ENCODE results near the gene LANCL2.
"Not testable (repeated sequence)": the region's sequence is repeated elsewhere in the genome, so short reads cannot be mapped to it uniquely, and the experiment has no call there.

The LANCL2 gene

DNA sequence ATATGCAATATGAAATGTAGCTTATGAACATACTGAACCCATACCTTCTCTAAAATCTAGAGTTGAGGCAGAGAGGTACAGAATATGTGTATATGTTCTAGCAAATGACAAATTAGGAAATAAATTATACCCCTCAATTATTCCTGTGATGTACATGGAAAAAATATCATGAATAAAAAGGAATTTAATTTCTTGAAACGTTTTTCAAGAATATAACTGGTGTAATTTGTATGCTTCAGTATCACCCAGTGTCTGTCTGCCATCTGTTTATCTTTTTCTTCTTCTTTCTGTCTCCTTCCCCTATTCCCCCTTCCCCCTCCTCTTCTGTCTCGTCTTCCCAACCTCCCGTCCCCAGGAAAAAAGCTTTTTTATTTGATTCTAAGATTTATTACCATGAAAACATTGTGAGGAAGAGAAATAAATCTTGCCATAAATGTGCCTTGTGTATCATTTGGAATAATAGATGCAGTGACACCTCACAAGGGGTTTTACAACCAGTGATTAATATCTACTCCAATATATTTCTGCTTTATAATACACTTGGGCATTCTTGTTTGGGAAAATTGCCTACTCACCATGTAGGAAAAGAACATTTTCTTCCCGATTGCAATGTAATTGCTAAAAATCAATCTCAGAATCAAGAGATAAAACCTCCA, 12.2 kb downstream of the LANCL2 start:
- peaks cover 3% of the 10 kb centered on the region for H3K4me1 Mint-ChIP-seq
- no peak overlapping the region for H3K27ac Mint-ChIP-seq
- no peak overlapping the region for H3K4me3 Mint-ChIP-seq
- peaks cover 7% of the 10 kb centered on the region for H3K36me3 Mint-ChIP-seq
- H3K9me3 Mint-ChIP-seq: no peaks in the 10 kb centered on the region
- H3K27me3 Mint-ChIP-seq: no peaks in the 10 kb centered on the region

DNA sequence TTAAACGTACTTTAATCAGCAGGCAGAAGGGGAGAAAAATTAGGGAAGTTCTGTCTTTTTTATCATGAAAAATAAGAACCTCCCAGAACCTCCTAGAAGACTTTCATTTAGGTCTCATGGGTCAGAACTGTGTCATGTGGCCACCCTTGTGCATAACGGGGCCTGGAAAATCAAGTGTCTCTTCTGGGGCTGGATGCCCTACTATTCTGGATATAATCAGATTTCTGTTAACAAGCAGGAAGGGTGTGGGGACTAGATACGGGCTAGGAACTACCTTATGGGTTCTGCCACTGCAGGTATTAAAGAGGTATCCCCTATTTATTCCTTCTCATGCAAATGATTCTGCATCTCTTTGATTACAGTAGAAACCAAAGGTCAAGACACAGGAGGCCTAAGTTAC, 14.1 kb downstream of the LANCL2 start:
- peaks cover 6% of the 10 kb centered on the region for H3K9me3 Mint-ChIP-seq
- no peaks in the 10 kb centered on the region for H3K4me1 Mint-ChIP-seq
- H3K36me3 Mint-ChIP-seq: peaks cover 11% of the 10 kb centered on the region
- H3K4me3 Mint-ChIP-seq: no peak overlapping the region
- H3K27ac Mint-ChIP-seq: no peak overlapping the region
- no peaks in the 10 kb centered on the region for H3K27me3 Mint-ChIP-seq

DNA sequence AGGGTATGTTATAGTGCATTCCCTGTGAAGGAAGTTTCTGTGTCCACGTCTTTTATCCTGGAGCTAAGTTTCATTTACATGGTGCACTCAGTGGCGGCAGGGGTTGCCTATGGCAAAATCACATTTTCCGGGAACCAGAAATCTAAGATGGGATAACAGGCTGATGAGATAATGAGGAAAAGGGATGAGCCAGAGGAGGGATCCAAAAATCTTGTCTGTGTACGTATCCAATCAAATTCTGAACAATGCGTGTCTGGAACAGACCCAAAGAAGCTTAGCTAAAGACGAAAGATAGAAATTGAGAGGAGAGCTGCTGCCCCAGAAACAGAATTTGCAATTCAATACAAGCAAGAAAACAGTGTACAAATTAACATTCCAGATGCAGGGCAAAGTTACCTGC, 16.1 kb downstream of the LANCL2 start:
- Mint-ChIP-seq H3K9me3 (peaks cover 11% of the 10 kb centered on the region), H3K36me3 (peaks cover 19% of the 10 kb centered on the region), H3K27me3 (no peaks in the 10 kb centered on the region), H3K27ac (peak overlapping the region; percentile 48), H3K4me3 (no peak overlapping the region), H3K4me1 (no peaks in the 10 kb centered on the region)

DNA sequence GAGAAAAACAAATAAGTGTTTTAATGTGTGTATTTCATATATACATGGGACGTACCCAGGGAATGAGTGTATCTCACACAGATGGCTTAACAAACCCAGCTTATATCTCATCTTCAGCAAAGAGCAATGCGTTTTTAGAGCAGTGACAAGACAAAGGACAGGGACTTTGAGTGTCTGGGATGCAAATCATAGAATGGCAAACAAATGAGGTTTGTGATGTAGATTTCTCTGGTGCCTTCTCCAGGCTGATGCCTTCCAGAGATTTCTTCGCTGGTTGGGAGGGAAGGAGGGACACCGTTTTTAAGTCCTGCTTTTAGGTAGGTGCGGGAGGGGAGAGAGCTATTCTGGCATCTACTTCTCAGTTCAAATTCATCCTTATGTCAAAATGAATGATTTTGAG, 16.6 kb downstream of the LANCL2 start:
- H3K36me3 Mint-ChIP-seq: peaks cover 21% of the 10 kb centered on the region

DNA sequence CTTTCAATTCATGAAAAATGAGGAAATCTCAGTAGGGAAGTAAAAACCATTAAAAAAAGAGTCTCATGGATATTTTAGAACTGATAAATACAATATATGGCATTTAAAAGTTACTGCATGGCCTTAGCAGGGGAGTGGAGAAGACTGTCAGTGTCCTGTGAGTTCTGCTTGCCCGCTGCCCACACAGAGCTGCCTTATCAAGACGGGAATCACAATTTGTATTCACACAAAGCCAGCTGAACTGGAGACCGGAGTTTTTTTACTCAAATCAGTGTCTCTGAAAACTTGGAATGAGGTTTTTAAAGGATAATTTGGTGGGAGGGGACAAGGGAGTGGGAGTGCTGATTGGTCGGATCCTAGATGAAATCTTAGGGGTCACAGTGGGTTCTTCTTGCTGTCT, 17.1 kb downstream of the LANCL2 start:
- Mint-ChIP-seq H3K9me3 (peaks cover 11% of the 10 kb centered on the region), H3K27ac (no peak overlapping the region), H3K27me3 (no peaks in the 10 kb centered on the region), H3K4me3 (no peak overlapping the region), H3K4me1 (peaks cover 8% of the 10 kb centered on the region), H3K36me3 (peaks cover 27% of the 10 kb centered on the region)

More for the DNA sequence above, 16.6 kb downstream of the LANCL2 start:
- Mint-ChIP-seq H3K9me3 (peaks cover 11% of the 10 kb centered on the region), H3K27ac (no peak overlapping the region), H3K4me1 (peaks cover 3% of the 10 kb centered on the region), H3K4me3 (no peak overlapping the region), H3K27me3 (no peaks in the 10 kb centered on the region)

DNA sequence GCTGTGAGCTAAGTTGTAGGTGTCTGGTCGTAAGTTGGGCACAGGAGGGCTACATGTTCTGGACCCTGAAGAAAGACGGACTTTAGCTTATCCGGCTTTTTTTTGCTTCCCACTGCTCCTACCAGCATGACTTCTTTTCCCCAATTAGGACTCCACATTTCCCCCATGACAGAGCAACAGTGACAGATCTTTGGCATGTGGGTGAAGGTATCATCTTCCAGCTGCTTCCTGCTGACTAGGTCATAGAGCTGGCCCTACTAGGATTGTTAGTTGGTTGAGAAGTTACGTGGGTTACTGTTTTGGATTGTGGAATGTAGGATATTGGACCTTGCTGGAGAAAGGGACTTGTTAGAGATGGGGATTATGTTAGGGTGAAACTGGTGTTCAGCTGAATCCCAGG, 21.4 kb downstream of the LANCL2 start:
- Mint-ChIP-seq H3K27ac (peak overlapping the region; percentile 2), H3K4me1 (peaks cover 16% of the 10 kb centered on the region), H3K36me3 (peaks cover 26% of the 10 kb centered on the region), H3K27me3 (no peaks in the 10 kb centered on the region), H3K4me3 (no peak overlapping the region), H3K9me3 (peaks cover 11% of the 10 kb centered on the region)

DNA sequence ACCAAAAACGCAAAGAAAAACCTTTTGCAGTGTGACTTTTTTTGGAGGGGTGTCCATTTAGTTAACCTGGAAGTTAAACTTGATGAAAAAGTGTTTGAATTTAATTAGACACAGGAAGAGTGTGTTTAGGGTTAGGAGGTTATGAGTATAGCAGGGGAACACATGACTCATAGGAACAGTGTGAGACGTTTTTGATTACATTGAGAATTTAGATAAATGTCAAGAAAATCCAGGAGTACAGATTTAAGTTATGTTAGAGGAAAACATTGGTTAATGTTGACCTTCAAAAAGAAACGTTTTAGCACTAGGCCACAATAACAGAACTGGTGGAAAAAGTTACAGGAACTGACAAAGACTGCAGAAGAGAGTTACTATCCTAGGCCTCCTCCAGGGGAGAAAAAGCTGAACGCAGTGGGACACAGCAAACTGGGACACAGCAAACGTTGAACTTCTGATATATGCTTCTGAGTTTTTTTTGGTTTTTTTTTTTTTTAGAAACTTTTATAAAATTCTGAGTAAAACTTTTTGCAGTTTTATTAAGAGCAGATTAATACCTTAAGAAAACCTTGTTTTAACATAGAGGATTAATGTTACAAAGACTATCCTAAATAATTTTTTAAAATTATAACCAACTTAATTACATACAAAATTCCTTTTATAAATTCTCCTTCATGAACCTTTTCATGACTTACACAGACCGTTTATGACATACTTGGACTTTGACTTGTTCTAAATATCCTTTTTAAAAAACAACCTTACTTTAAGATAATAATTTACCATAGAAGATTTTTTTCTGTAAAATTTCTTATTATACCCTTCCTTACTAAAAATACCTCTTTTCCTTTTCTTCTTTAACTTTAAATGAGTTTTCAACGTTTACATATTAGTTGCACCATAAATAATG, 22.2 kb downstream of the LANCL2 start:
- Mint-ChIP-seq H3K4me1 (peaks cover 16% of the 10 kb centered on the region), H3K36me3 (peaks cover 26% of the 10 kb centered on the region), H3K9me3 (peaks cover 11% of the 10 kb centered on the region), H3K27ac (peak overlapping the region; percentile 2), H3K4me3 (no peak overlapping the region), H3K27me3 (no peaks in the 10 kb centered on the region)

DNA sequence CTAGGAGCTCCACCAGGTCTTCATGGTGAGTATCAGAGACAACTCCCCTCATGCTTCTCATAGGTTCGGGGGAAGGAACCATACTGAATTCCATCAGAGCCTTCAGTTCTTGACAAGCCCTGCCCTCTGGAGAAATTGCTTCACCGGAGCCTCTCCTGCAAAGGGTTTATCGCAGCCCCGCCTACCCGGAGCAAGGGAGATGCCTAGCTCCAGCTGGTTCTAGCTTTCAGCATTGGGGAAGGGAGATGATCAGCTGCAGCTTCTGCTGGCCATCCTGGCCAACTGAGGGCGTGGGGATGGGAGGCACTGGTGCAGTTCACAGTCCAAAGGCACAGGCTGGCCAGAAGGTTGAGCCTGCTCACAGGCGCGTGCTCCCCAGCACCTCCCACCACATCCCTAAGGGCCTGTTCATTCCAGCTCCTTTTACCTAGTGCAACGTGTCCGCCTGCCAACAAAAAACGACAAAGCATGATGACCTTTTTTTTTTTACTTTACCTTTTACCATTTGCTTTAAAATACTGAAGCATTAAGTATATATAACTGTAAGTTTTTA, 31.2 kb downstream of the LANCL2 start:
- Mint-ChIP-seq H3K9me3 (no peaks in the 10 kb centered on the region), H3K36me3 (peaks cover 6% of the 10 kb centered on the region), H3K4me3 (no peak overlapping the region), H3K27ac (no peak overlapping the region), H3K27me3 (no peaks in the 10 kb centered on the region), H3K4me1 (no peaks in the 10 kb centered on the region)

DNA sequence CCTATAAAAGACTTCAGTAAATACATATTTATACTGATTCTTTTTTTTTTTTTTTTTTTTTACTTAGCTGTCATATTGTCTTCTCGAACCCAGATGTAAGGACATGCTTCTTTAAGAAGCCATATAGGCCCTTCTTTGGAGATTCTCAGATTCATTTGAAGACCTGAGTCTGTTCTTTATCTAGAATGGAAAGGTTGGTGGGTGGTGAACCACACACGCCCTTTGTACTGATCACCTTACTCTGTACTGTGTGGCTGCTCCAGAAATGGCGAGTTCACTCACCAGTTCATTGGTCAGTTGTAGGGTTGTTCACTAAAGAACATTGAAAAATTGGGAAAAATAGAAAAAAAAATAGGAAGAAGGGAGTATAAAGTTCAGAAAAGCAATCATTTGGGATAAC, 32.5 kb downstream of the LANCL2 start:
- Mint-ChIP-seq H3K4me1 (no peaks in the 10 kb centered on the region), H3K9me3 (no peaks in the 10 kb centered on the region), H3K27ac (no peak overlapping the region), H3K27me3 (no peaks in the 10 kb centered on the region), H3K4me3 (no peak overlapping the region), H3K36me3 (peaks cover 6% of the 10 kb centered on the region)

DNA sequence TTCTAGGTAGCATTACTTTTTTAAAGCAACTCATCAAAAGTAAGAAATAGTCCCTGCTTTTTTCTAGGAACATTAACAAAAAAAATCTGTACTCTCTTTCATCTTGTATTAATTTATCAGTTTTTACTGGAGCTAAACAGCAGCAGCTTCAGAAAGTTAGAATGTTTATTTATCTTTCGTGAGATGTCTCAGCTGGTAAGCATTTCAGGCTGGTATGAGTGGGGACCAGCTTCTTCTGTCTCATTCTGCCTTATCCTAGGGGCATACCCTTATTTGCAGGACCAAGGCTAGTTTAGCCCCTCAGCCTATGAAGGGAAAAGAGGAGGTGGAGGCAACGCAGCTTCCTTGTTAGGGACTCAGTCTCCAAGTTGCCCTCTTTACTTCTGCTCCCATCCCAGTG, 35.1 kb downstream of the LANCL2 start:
- H3K4me1 Mint-ChIP-seq: no peaks in the 10 kb centered on the region
- H3K27me3 Mint-ChIP-seq: no peaks in the 10 kb centered on the region
- peaks cover 6% of the 10 kb centered on the region for H3K36me3 Mint-ChIP-seq
- H3K9me3 Mint-ChIP-seq: no peaks in the 10 kb centered on the region
- no peak overlapping the region for H3K27ac Mint-ChIP-seq
- no peak overlapping the region for H3K4me3 Mint-ChIP-seq

DNA sequence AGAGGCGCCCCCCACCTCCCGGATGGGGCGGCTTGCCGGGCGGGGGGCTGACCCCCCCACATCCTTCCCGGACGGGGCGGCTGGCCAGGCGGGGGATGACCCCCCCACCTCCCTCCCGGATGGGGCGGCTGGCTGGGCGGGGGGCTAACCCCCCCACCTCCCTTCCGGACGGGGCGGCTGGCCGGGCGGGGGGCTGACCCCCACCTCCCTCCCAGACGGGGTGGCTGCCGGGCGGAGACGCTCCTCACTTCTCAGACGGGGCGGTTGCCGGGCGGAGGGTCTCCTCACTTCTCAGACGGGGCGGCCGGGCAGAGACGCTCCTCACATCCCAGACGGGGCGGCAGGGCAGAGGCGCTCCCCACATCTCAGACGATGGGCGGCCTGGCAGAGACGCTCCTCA, 37.4 kb downstream of the LANCL2 start:
- H3K27me3 Mint-ChIP-seq: not testable (repeated sequence)

DNA sequence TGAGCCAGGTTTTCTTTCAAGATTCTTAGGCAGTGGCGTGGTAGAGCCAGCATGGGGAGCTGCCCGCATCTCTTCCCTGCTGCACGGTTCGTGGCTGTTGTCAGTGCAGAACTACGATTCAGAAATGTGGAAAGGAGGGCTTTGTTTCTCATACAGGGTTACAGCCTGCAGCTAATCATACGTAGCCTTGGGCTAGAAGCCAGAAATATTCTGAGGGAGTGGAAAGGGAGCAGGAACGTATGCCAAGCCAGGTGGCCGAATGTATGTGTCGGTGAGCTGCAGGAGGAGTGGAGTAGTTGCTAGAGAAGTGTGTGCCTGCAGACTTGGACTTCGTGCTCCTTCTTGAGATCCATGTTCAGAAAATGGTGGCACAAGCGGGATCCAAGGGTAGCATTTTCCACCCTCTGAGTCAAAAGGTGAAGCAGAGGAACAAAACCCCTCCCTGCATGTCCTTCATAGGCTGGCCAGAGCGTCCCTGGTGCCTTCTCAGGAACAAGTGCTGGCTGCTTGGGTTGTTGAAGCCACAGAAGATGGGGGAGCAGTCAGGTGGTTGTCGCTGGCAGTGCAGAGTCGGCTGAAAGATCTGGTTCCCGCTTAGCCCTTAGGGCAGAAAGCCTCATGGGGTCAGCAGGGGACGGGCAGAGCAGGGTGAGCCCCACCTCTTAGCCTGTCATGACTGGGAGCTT, 40.9 kb downstream of the LANCL2 start:
- Mint-ChIP-seq H3K4me3 (no peak overlapping the region), H3K36me3 (peaks cover 7% of the 10 kb centered on the region), H3K9me3 (no peaks in the 10 kb centered on the region), H3K27ac (no peak overlapping the region), H3K27me3 (no peaks in the 10 kb centered on the region), H3K4me1 (no peaks in the 10 kb centered on the region)

More for the DNA sequence above, 37.4 kb downstream of the LANCL2 start:
- not testable (repeated sequence) for H3K27ac Mint-ChIP-seq, H3K4me1 Mint-ChIP-seq, H3K36me3 Mint-ChIP-seq, H3K4me3 Mint-ChIP-seq, H3K9me3 Mint-ChIP-seq

DNA sequence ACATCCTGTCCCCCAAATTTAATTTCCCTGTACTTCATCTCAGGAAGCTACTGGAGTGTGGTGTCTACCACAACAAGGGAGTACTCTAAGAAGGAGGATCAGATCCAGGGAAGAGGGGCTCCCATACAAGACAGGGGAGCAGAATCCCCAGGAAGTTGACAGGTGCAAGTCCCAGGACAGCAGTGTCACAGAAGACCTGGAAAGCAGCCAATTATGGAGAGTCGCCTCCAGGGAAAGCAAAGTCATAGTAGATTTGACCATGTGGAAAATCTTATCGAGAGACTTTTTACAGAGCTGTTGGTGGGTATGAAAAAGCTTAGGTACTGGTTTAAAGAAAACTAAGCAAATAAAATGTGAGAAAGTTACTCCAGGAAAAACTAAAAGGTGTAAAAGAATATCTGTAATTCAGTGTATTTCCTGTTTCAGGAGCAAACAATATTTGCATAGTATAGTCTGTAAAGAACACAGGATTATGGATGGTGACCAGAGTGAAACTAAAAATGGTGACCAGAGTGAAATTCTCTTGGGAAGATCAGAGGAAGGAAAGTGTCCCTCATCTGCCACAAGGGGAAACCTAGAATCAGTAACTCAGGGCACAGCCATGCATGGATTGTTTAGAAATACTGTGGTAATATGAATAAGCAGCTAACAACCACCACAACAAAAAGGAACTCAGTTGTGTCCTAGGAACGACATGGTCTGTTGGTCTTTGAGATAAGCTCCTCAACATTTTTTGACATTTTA, 44.5 kb downstream of the LANCL2 start:
- Mint-ChIP-seq H3K9me3 (no peaks in the 10 kb centered on the region), H3K27me3 (no peaks in the 10 kb centered on the region), H3K4me3 (no peak overlapping the region), H3K4me1 (no peaks in the 10 kb centered on the region), H3K27ac (no peak overlapping the region), H3K36me3 (peaks cover 9% of the 10 kb centered on the region)

DNA sequence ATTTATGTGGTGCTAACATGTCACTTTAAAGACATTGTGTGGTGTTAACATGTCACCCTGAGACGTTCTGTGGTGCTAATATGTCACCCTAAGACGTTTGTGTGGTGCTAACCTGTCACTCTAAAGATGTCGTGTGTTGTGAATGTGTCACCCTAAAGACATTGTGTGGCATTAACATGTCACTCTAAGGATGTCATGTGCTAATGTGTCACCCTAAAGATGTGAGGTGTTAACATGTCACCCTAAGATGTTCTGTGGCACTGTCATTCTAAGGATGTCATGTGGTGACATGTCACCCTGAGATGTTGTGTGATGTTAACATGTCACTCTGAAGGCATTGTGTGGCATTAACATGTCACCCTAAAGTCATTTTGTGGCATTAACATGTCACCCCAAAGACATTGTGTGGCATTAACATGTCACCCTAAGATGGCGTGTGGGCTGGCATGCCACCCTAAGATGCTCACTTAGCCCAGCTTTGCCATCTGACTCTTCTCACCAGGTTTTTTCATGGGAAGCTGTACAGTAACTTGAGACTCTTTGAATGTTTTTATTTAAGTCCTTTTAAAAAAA, 45.6 kb downstream of the LANCL2 start:
- Mint-ChIP-seq H3K9me3 (no peaks in the 10 kb centered on the region), H3K4me1 (peaks cover 3% of the 10 kb centered on the region), H3K4me3 (no peak overlapping the region), H3K36me3 (peaks cover 9% of the 10 kb centered on the region), H3K27ac (no peak overlapping the region), H3K27me3 (no peaks in the 10 kb centered on the region)

DNA sequence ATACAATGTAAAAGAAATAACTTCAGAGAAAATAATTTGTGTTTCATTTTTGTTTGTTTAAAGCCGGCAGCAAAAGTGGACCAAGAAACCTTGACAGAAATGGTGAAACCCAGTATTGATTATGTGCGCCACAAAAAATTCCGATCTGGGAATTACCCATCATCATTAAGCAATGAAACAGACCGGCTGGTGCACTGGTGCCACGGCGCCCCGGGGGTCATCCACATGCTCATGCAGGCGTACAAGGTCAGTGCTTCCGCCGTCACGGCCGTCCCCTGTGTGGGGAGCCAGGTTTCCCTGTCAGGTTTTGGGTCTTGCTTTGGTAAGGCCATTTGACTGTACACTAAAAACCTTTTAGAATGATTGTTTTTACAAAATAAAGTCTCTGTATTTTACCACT, 46.7 kb downstream of the LANCL2 start:
- H3K4me1 Mint-ChIP-seq: peaks cover 3% of the 10 kb centered on the region

More for the DNA sequence above, 46.7 kb downstream of the LANCL2 start:
- Mint-ChIP-seq H3K4me3 (no peak overlapping the region), H3K27me3 (no peaks in the 10 kb centered on the region), H3K27ac (no peak overlapping the region), H3K36me3 (peaks cover 5% of the 10 kb centered on the region), H3K9me3 (no peaks in the 10 kb centered on the region)

Data from activated naive CD4-positive, alpha-beta T cell treated with anti-CD3 and anti-CD28 coated beads, Interleukin-2, amount 50 U/mL, for 24 hours (primary cell).